ENCODE measurements around the gene NUMBL.

DNA sequence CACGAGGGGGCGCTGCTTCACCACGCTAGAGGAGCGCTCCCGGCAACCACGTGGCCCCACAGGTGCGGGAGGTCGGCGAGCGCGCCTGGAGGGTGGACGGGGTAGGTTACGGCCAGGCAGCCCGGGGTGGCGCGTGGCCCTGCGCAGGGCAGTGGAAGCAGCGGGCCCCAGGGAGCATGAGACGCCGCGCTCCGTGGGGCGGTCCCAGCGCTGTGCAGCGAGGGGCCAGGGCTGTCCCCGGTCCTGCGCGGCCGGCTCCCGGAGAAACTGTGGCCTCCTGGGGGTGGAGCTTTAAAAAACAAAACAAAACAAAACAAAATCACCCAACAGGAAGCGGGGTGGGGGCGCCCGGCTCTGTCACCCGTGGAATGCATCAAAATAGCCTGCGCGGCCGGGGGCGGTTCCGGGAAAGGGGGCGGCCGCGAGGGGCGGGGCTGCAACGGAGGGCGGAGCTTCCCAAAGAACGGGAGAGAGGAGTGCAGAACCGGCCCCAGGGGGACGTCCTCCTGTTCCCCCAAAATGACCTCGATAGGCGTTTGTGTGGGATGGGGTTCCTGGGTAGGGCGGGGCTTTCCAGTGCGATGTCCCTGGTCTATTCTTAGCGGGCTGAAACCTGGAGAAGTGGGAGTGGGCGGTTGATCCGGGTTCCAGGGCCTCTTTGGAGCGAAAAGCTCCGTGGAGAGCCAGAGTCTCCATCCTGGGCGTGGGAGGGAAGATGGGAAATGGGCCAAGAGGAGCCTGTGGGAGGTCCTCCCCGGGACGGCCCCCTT is 27.3 kb downstream of the NUMBL start:
- TF ChIP-seq, protein P1, sequence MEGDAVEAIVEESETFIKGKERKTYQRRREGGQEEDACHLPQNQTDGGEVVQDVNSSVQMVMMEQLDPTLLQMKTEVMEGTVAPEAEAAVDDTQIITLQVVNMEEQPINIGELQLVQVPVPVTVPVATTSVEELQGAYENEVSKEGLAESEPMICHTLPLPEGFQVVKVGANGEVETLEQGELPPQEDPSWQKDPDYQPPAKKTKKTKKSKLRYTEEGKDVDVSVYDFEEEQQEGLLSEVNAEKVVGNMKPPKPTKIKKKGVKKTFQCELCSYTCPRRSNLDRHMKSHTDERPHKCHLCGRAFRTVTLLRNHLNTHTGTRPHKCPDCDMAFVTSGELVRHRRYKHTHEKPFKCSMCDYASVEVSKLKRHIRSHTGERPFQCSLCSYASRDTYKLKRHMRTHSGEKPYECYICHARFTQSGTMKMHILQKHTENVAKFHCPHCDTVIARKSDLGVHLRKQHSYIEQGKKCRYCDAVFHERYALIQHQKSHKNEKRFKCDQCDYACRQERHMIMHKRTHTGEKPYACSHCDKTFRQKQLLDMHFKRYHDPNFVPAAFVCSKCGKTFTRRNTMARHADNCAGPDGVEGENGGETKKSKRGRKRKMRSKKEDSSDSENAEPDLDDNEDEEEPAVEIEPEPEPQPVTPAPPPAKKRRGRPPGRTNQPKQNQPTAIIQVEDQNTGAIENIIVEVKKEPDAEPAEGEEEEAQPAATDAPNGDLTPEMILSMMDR (conservative IDR thresholded peaks at IDR 0.05; ENCODE audit: low read length): peak; percentile 90; the same call in 1 of the 2 replicates
- TF ChIP-seq EZH2phosphoT487 (IDR thresholded peaks at IDR 0.05; ENCODE audit: borderline replicate concordance, low read depth, low read length): no peak
